ENCODE measurements around the gene SCN5A. TPM values are rescaled to one million over a fixed set of nuclear protein-coding genes. Genes with fewer than 3 reads are reported as not detected.

SCN5A gene
- total and polyA plus RNA-seq, 2 donors (not counting 1 experiment from before 2014, with no cell fraction given), result 0.20 to 0.37 TPM

GRCh38 chr3:38533285-38533976 lies 116.1 kb downstream of the SCN5A start:
- Histone ChIP-seq H3K4me1 (ENCODE audit: control insufficient read depth in 2 of 2, insufficient read depth in 2 of 2, low read length in 2 of 2) (no peaks in the 10 kb centered on the region), H3K36me3 (replicated peaks in 1 of 2; ENCODE audit: control extremely low read depth in 1 of 2, control insufficient read depth in 1 of 2, extremely low read depth in 1 of 2, insufficient read depth in 2 of 2, low read length in 1 of 2) (peaks cover 0 to 7% of the 10 kb centered on the region in 2 experiments), H3K27me3 (replicated peaks in 1 of 4; ENCODE audit: control extremely low read depth in 1 of 4, control insufficient read depth in 3 of 4, insufficient read depth in 4 of 4, low read length in 3 of 4) (no peaks in the 10 kb centered on the region), H3K4me2 (replicated peaks; ENCODE audit: low read depth, low read length, poor library complexity, severe bottlenecking) (no peak overlapping the region), H3K9me3 (ENCODE audit: control extremely low read depth in 1 of 3, control insufficient read depth in 2 of 3, insufficient read depth in 1 of 3, low read length in 2 of 3) (no peaks in the 10 kb centered on the region), H3K9ac (ENCODE audit: low read length) (no peak overlapping the region), H3K27ac (ENCODE audit: low read length in 2 of 2) (no peak overlapping the region), H2AFZ (ENCODE audit: insufficient read depth, low read depth, low read length, poor library complexity, severe bottlenecking) (no peak overlapping the region), H4K20me1 (ENCODE audit: control insufficient read depth, insufficient read depth, low read length, poor library complexity, severe bottlenecking) (no peaks in the 10 kb centered on the region), H3K79me2 (ENCODE audit: control insufficient read depth, insufficient read depth, low read length) (no peaks in the 10 kb centered on the region), H3K4me3 (ENCODE audit: control extremely low read depth in 1 of 5, extremely low read depth in 1 of 5, insufficient read depth in 1 of 5, low read depth in 2 of 5, low read length in 4 of 5) (no peak overlapping the region)
- no peaks in the 10 kb centered on the region for H3K9me3 Mint-ChIP-seq (ENCODE audit: insufficient read depth)
- H3K27me3 Mint-ChIP-seq, result no peaks in the 10 kb centered on the region
- WGBS (ENCODE audit: insufficient coverage), result 96% methylated on average over 2 of the region's 13 CpGs
- H3K27ac Mint-ChIP-seq, result no peak overlapping the region
- DNase-seq (no peak), ATAC-seq (ENCODE audit: low read depth) (no peak)
- ChIA-PET POLR2A (no interaction called here), CTCF (interaction anchor here (1.2 to 1.5 kb wide), 2 partner anchors 13 to 15 kb away, joined by 3 to 4 read pairs; no protein-coding TSS in a partner anchor)
- H3K4me3 Mint-ChIP-seq, result no peak overlapping the region
- TF ChIP-seq CTCF (IDR thresholded peaks at IDR 0.05) (no peak), EZH2 (IDR thresholded peaks at IDR 0.05; ENCODE audit: borderline replicate concordance, insufficient read depth, low read depth, low read length, poor library complexity, severe bottlenecking) (no peak)
- intact Hi-C loops (cut with micrococcal nuclease), result no loop called here
- no peaks in the 10 kb centered on the region for H3K4me1 Mint-ChIP-seq

GRCh38 chr3:38532529-38532928 lies 117.0 kb downstream of the SCN5A start:
- H3K4me2 ChIP-seq (replicated peaks; ENCODE audit: low read depth, low read length, poor library complexity, severe bottlenecking), result no peak overlapping the region
- no peak overlapping the region for H3K27ac Mint-ChIP-seq
- no peaks in the 10 kb centered on the region for H3K4me1 Mint-ChIP-seq
- WGBS (ENCODE audit: insufficient coverage), result 0% methylated on average over 1 of the region's 3 CpGs
- H3K79me2 ChIP-seq (ENCODE audit: control insufficient read depth, insufficient read depth, low read length), result no peaks in the 10 kb centered on the region
- no peaks in the 10 kb centered on the region for H3K4me1 ChIP-seq (ENCODE audit: control insufficient read depth in 2 of 2, insufficient read depth in 2 of 2, low read length in 2 of 2)
- no peaks in the 10 kb centered on the region for H3K27me3 Mint-ChIP-seq
- no peak for TF ChIP-seq CTCF (IDR thresholded peaks at IDR 0.05)
- no peak for TF ChIP-seq EZH2 (IDR thresholded peaks at IDR 0.05; ENCODE audit: borderline replicate concordance, insufficient read depth, low read depth, low read length, poor library complexity, severe bottlenecking)
- no peaks in the 10 kb centered on the region for H3K9me3 ChIP-seq (ENCODE audit: control extremely low read depth in 1 of 3, control insufficient read depth in 2 of 3, insufficient read depth in 1 of 3, low read length in 2 of 3)
- H2AFZ ChIP-seq (ENCODE audit: insufficient read depth, low read depth, low read length, poor library complexity, severe bottlenecking), result no peak overlapping the region
- intact Hi-C loops (cut with micrococcal nuclease), result no loop called here
- H3K9ac ChIP-seq (ENCODE audit: low read length), result no peak overlapping the region
- no peak overlapping the region for H3K27ac ChIP-seq (ENCODE audit: low read length in 2 of 2)
- DNase-seq, result no peak
- ChIA-PET POLR2A (no interaction called here), CTCF (interaction anchor here (1.8 kb wide), 1 partner anchor 11 kb away, joined by 7 read pairs; no protein-coding TSS in a partner anchor)
- no peak overlapping the region for H3K4me3 Mint-ChIP-seq
- no peaks in the 10 kb centered on the region for H3K27me3 ChIP-seq (replicated peaks in 1 of 4; ENCODE audit: control extremely low read depth in 1 of 4, control insufficient read depth in 3 of 4, insufficient read depth in 4 of 4, low read length in 3 of 4)
- H3K4me3 ChIP-seq (ENCODE audit: control extremely low read depth in 1 of 5, extremely low read depth in 1 of 5, insufficient read depth in 1 of 5, low read depth in 2 of 5, low read length in 4 of 5), result no peak overlapping the region
- H3K9me3 Mint-ChIP-seq (ENCODE audit: insufficient read depth), result no peaks in the 10 kb centered on the region
- ATAC-seq (ENCODE audit: low read depth), result no peak
- no peaks in the 10 kb centered on the region for H4K20me1 ChIP-seq (ENCODE audit: control insufficient read depth, insufficient read depth, low read length, poor library complexity, severe bottlenecking)
- H3K36me3 ChIP-seq (replicated peaks in 1 of 2; ENCODE audit: control extremely low read depth in 1 of 2, control insufficient read depth in 1 of 2, extremely low read depth in 1 of 2, insufficient read depth in 2 of 2, low read length in 1 of 2), result peaks cover 0 to 7% of the 10 kb centered on the region in 2 experiments
